HG02763 (cell line): ENCODE measurements around the gene TLL2.

Source experiments
- ATAC-seq: cut with Tn5 transposase; IDR thresholded peaks from one replicate; pipeline ENCODE4 v1.9.1; 2021; ENCODE audit warnings: mild to moderate bottlenecking, moderate library complexity; ENCODE audit not compliant: unreplicated experiment

TLL2 gene

DNA sequence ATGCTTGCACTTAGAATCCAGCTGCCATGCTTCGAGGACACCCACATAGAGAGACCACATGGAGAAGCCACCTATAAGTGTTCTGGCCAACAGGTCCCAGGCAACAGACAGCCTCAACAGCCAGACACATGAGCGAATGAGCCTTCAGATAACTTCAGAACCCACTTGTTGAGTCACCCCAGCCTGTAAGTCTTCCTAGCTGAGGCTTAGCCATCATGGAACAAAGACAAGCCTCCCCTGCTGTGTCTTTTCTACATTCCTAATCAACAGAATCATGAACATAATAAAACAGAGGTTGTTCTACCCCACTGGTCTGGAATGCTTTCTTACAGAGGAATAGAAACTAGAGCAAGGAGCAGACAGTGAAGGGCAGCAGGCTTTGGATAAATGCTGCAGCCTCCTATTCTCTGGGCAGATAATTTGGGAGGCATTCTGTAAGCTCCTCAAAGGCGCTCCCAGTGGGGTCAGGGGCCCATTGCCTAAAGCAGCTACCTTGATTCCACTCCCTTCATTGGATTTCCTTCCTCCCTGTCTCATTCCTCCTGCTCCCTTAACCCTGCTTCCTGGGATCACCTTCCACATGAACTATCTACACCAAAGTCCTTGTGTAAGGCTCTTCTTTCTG is 4.6 kb downstream of the TLL2 start:
- no peak for ATAC-seq

GRCh38 chr10:96507044-96507443 is 6.7 kb downstream of the TLL2 start:
- ATAC-seq = no peak

- no peak for ATAC-seq
Measured at GRCh38 chr10:96505150-96506136, 8.3 kb downstream of the TLL2 start.

GRCh38 chr10:96502561-96503282 is 11.0 kb downstream of the TLL2 start:
- no peak for ATAC-seq

DNA sequence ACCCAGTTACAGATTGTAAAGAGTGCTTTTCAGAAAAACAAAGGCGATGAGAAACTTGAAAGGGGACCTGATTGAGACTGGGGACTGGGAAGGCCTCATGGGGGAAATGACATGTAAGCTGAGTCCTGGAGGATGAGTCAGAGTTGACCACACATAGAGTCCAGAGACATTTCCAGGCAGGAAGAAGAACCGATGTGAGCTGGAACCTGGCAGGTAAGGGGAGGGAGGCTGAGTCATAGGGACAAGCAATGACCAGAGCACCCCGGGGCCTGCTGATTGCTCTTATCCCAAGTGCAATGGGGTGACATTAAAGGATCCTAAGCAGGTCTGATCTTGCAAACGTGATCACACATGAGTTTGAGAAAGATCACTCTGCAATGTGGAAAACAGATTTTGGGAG is 11.7 kb downstream of the TLL2 start:
- ATAC-seq = no peak

DNA sequence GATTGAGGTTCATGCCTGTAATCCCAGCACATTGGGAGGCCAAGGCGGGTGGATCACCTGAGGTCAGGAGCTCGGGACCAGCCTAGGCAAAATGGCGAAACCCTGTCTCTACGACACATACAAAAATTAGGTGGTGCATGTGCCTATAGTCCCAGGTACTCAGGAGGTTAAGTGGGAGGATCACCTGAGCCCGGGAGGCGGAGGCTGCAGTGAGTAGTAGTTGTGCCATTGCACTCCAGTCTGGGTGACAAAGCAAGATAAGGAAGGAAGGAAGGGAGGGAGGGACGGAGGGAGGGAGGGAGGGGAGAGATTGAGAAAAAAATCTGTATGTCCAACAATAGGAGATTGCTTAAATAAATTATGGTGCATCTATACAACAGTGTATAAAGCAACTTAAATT is 13.2 kb downstream of the TLL2 start:
- ATAC-seq = no peak

DNA sequence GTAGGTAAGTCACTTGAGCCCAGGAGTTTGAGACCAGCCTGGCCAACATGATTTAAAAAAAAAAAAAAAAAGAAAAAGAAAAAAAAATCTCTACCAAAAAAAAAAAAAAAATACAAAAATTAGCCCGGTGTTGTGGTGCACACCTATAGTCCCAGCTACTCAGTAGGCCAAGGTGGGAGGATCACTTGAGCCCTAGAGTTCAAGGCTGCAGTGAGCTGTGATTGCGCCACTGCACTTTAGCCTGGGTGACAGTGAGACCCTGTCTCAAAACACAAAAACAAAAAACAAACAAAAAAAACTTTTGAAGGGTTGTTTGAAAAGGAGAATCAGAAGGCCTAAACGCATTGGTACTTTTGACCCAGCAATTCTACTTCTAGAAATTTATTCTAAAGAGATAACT is 13.7 kb downstream of the TLL2 start:
- ATAC-seq = no peak

DNA sequence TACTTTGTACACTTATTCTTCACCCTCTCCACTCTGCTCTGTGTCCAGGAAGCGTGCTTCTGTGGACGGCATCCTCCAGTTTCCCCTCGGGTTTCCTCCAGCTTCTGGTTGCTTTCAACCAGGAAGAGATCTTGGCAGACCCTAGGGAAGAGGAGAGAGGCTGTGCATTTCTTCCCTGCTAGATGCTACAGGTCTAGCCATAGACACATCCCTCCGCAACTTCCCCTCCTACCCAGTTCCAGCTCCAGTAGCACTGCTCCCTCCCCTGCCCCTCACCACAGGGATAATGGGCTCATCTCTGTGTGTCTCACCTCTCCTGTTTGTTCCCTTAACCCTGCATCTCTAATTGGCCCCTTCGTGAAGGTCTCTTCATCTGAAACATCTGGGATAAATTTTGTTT is 16.3 kb downstream of the TLL2 start:
- ATAC-seq = no peak

- no peak for ATAC-seq
Measured at GRCh38 chr10:96496281-96496925, 17.3 kb downstream of the TLL2 start.

DNA sequence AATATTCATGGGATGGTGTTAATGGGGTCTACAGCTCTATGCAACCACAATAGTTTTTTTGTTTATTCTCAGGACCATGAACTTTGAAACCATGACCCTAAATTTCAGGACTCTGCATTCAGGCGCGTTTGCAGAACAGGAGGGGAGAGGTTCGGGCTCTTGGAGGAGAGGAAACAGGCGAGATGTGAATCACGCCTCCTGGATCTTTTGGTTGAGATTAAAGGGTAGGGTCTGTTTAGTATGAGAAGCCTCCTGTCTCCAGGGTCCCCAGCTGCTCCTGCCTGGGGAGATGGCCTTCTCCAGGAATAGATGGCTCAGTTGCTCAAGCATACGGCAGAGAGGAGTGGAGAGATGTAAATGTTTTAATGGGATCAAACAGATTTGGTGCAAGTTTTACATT is 18.2 kb downstream of the TLL2 start:
- ATAC-seq = no peak

DNA sequence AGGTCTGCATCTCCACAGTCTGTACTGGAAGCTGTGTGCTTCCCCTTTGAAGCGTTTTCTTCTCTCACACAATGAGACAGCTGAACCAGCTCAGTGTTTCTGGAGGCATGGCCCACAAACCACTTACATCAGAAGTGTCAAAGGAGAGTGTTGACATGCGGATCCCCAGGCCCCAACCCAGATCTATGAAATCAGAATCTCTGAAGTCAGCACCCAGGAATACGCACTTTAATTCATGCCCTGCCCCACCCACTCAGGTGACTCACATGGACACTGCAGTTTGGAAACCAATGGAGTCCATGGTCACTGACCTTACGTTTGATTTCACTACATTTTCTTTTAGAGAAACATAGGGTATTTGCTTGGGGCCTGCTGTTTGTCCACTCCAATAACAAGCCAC is 19.0 kb downstream of the TLL2 start:
- ATAC-seq = no peak

DNA sequence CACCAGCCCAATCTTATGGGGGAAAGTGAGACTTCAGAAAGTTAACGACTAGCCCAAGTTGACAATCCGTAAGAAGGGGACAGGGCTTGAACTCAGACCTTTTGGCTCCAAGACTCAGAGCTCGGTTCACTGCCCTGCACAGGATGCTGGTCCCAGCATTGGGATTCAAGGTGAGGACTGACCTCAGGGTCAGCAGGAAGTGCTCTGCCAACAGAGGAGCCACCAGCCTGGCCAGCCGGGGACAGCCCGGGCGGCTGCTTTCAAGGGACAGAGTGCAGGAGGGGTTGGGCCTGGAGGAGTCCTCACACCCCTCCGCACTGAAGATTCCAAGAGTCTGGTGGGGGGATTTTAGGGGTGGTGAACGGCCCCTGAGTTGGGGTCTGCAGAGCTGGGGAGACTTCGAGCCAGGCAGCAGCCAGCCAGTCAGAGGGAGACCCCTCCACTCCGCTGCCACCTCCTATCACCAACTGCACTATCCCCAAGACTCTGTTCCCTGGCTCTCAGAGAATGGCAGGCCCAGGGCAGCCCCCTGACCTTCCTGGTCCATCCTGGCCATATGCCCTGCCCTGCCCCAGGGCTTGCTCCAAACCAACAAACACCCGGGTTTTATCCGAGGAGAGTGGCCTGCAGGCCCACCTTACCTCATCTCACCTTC is 19.7 kb downstream of the TLL2 start:
- no peak for ATAC-seq

GRCh38 chr10:96493254-96493653 is 20.5 kb downstream of the TLL2 start:
- no peak for ATAC-seq

DNA sequence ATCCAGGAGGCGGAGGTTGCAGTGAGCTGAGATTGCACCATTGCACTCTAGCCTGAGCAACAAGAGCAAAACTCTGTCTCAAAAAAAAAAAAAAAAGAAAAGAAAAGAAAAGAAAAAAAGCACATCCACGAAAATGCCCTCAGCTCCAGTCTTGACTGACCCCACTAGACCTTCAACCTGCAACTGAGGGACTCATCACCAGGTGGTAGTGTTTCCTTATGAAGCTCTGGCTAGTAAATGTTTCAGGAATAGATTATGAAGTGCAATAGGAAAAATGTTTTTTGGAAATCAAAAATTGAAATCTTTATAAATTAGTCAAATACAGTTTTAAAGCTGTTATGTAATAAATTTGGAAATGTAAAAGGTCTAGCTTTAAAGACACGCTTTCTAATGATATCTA is 22.4 kb downstream of the TLL2 start:
- no peak for ATAC-seq

DNA sequence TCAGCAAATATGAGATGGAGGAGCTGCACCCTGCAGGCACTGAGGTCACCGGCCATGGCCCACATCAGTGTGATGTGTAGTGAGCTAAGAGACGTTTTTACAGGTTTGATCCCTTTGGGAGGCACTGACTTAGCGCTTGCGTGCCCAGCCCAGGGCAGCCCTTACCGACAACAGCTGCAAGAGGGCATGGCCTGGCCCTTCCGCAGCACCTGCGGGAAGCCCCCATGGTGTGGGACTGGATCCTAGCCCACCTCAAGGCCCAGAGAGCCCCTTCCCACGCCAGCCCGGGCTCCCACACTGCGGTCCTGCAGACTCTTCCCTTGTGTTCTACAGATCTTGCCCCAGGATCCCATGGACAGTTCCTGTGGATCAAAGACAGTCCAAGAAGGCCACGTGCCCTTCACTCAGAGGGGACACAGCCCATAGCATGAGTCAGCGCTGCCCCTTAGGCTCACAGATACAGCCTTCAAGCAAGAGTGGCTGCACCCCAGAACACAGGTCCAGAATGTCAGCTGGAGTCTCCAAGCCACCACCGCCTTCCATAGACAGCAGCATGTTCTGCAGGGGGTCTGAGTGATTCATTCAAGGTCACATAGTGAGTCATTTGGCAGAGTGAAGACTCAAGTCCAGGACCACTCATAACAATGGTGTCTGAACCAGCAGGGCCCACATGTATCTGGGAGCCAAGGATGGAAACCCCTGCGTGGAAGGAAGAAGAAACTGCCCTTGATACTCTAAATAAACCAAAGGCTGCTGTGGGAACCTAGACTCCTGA is 25.4 kb downstream of the TLL2 start:
- ATAC-seq = no peak

GRCh38 chr10:96482815-96483588 is 30.7 kb downstream of the TLL2 start:
- ATAC-seq = no peak

DNA sequence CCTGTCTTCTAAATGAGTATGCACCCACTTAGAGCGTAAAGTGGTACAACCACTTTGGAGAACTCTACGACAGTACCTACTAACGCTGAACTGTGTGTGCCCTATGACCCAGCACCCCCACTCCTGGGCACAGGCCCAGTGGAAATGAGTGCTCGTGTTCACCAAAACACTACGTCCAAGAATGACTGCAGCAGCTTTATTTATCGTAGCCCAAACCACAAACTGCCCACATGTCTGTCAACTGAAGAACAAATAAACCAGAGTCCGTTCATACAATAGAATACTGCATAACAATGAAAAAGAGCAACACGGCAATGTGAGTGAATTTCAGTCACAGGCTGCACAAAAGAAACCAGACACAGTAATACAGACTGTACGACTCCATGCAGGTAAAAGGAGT is 35.4 kb downstream of the TLL2 start:
- ATAC-seq = no peak

- no peak for ATAC-seq
Measured at GRCh38 chr10:96473866-96474265, 39.9 kb downstream of the TLL2 start.

DNA sequence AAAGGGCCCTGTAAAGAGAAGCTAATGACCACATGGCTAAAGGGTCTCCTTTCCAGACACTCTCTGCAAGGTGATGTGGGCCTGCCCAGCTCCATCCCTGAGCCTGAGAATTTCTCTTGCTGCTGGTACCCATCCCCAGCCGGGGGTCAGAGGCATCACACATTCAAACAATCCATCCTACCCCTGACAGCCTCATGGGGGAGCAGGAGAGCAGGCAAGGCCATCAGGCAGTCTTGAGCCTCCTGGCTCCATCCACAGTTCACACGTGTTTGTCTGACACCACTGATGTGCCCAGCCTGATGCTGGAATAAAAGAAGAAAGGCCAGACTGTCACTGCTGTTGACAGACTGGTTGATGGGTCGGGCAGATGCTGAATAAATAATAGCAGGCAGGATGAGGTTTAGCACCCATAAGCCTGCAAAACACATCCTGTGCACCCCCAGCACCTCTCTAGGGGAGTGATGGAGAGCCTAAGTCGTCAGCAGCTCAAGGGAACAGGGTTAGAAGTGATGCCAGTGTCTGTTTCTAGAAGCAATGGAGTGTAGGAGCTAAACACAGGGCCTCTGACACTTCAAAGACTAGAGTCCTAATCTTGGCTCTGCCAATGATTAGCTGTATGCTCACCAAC is 43.5 kb downstream of the TLL2 start:
- no peak for ATAC-seq
